HG03280 (cell line): Measurements from ENCODE around the gene NAMPT.
"Not testable (repeated sequence)": the region's sequence is repeated elsewhere in the genome, so short reads cannot be mapped to it uniquely, and the experiment has no call there.

ENCODE experiments used
- ATAC-seq: cut with Tn5 transposase; IDR thresholded peaks from one replicate; pipeline ENCODE4 v1.9.1; 2021; ENCODE audit warnings: mild to moderate bottlenecking, moderate library complexity; ENCODE audit not compliant: unreplicated experiment

The NAMPT gene

DNA sequence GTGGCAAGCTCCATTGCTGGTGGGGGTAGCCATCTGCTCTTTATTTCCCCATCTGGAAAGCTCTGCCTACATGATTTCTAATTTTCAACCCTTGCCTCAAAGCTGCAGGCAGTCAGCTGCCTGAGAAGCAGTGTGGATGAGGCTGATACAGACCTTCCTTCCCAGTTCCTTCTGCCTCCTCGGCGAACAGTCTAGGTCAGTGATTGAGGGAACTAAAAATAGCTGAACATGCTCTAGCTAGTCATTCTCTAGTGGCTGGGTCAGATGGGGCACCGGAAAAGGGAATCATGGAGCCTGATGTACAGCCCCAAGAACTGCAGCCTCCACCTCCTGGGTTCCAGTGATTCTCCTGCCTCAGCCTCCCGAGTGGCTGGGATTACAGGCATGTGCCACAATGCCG, 48.7 kb downstream of the NAMPT start:
- no peak for ATAC-seq

DNA sequence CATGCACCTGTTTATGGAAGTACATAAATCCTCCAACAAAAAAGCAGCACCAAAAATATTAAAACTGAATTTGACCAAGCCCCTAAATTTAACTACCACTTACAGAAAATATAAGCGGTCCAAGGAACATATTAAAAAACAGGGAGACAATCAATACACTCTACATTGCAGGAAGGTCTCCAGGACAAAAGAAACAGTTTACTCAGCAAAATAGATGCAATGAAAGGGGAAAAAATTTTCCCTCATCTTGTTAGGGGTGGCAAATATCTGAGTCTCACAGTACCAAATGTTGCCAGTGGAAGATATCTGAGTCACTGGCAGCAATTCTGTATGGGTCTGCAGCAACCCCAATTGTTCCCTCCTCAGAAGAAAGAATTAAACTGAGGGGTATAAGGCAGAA, 50.4 kb downstream of the NAMPT start:
- ATAC-seq = no peak

DNA sequence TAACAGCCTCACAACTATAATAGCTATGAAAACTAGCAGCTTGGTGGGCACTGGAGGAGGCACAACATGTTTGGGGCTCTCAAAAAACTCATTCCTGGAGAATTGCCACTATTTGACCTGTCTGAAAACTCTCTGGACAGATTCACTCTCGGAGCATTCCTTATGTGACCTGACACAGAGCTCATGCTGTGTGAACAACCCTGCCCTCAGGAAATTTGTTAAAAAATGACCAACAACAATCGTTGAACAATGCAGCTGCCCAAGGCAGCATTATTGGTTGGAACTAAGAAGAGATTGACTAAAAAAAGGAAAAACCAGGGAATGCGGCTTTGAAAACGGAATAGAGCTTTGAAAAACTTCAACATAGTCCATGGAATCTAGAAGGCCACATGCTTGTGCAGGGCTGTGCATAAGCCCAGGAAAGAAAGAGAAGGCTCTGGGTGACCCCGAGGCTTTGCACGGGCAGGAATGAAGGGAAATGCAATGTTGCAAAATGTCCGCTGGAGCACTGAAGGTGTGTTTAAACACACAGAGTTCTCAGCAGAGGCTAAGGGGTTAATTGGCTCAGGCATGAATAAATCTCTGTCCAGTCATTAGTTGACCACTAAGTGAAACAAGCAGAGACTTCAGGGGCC, 52.8 kb downstream of the NAMPT start:
- ATAC-seq = no peak

DNA sequence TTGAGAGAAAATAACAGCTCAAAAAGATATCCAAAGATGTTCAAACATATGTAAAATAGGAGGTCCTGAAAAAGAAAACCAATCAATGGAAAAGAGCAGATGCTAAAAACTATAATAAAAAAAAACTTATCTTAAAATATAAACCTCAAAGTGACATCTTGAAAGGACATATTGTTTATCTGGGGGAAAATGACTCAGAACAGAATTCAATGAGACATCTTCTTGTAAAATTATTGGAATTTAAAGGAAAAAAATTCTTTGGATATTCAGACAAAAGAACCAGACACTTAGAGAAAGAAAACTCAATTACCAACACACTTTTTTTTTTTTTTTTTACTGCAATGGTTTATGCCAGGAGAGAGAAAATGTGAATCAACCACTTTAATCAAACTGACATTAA, 58.9 kb downstream of the NAMPT start:
- ATAC-seq = no peak

DNA sequence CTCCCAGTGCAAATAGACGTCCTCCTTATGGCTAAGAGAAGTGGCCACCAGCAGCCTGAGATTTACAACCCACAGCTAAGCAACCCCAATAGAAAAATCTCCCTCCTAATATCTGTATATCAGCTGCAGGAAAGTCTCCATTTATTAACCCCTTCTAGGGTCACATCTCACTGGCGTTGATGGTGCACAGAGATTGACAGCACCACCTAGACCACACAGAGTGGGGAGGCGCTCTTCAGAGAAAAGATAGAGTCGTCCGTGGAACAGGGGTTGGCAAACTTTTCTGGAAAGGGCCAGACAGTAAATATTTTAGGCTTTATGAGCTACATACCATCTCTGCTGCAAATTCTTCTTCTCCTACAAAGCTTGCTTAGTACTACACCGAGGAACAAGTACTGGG, 60.0 kb downstream of the NAMPT start:
- no peak for ATAC-seq

DNA sequence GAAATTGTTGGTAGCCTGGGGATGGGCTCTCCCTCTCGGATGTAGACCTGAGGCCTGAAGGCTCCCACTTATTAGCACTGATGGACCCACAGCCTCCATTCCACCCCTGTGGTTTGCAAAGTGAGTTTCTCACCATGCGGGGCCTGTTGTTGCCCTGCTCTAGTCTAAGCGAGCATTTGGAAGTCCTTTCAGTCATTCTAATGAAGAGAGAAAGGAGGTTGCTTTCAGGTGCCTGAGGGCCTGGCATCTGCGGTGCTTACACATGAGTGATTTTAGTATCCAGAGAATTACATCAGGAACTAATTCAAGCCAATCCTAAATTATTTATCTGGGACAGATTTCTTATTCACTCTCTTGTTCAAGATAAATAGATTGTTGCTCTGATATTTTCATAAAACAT, 61.6 kb downstream of the NAMPT start:
- no peak for ATAC-seq

DNA sequence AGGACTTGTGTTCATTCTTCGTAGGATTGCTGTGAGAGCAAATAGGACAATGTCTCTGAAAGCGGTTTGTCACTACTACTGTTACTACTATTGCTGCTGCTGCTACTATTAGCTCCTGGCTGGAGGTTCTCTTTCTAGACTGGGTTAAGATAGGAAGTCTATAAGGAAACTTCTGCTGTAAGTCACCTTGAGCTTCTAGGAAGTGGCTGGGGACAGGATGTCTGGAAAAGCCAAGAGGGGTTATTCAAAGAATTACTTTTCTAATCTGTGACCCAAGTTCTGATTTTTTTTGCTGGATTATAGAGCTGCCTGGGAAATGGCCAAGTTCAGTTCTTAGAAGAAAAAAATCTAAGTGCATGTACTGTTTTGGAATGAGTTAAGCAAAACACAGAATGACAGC, 62.2 kb downstream of the NAMPT start:
- ATAC-seq = no peak

DNA sequence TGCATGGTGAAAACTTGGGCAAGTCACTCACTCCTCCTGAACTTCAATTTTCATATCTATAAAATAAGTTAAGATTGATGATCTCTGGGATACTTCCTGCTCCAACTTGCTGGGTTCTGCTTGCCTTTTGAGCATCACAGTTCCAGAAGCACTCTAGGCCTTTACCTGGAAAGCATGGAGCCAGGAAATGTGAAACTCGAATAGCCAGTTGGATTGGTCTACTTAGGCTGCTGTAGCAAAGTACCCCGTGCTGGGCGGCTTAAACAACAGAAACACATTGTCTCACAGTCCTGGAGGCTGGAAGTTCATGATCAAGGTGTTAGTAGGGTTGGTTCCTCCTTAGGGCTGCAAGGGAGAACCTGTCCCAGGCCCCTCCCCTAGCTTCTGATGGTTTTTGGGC, 64.5 kb downstream of the NAMPT start:
- no peak for ATAC-seq

DNA sequence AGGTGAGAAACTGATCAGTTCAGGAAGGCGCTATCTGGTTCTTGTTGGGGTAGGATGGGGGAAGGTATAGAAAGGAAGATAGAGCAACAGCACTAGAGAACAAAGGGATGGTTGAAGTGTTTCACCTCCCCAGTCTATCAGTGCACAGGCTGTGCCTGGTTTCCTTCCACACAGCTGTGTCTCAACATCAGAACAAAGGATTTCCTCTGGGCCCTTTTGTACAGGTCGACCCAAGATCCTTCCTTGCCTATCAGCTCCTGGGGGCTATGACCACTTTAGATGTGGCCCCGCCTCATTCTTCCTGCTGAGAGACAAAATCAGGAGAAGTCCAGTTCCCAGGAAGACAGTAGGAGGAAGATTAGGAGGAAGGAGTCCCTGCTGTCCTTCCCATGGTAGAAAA, 65.6 kb downstream of the NAMPT start:
- no peak for ATAC-seq

DNA sequence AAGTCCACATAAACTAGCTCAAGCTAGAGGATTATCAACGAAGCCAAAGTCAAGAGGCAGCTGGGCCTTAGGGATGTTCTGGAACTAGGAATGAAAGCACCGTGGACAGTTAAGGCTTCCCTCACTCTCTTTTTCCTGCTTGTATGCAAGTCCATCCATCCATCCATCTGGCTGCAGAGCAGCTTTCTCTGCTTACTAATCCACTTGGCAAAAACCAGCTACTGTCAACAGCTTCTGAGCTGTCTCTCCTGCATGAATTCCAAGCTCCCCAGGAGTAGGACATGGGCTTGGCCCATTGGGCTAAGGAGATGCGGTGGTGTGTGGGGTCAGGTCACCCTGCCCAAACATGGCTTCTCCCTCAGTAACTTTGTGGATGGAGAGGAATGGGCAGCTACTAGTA, 66.2 kb downstream of the NAMPT start:
- ATAC-seq = no peak

DNA sequence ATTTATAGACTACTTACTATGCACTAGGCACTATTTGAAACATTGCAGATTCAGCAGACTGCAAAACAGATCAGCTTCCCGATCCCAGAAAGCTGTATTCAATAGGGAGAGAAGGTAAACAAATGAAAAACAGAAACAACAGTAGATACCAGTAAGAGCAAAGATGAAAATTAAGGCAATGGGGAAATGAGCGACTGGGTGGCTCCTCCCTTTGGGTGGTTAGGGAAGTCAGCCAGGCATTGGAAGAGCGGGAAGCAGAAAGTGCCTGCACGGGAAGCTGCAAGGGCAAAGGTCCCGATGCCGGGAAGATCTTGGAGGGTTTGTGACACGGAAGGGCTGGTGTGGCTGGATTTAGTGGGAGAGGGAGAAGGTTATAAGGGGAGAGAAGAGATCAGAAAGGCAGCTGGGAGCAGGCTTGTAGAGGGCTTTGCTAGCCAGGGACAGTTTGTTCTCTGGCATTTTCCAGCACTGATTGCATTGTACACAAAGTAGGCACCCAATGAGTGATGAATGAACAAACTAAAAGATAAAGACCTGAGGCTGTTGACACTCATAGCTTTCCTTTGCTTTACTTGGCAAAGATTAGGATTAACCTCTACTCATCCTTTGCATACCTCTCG, 67.8 kb downstream of the NAMPT start:
- ATAC-seq = no peak

DNA sequence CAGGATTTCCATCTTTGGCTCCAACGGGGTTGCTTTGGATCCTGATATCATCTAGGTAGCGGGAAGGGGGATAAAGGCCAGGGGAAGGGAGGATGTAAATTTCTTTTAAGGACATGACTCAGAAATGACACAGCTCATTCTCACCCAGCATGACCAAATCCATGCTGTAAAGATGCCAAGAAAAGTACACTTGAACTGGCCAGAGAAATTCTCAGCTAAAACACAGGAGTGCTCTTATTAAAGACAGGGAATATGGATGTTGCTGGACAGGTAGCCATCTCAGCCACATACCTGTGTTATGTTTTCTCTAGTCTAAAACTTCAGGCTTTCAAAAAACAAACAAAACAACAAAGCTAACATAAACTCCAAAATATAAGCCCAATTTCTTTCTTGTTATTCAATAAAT, 68.3 kb downstream of the NAMPT start:
- ATAC-seq = no peak

DNA sequence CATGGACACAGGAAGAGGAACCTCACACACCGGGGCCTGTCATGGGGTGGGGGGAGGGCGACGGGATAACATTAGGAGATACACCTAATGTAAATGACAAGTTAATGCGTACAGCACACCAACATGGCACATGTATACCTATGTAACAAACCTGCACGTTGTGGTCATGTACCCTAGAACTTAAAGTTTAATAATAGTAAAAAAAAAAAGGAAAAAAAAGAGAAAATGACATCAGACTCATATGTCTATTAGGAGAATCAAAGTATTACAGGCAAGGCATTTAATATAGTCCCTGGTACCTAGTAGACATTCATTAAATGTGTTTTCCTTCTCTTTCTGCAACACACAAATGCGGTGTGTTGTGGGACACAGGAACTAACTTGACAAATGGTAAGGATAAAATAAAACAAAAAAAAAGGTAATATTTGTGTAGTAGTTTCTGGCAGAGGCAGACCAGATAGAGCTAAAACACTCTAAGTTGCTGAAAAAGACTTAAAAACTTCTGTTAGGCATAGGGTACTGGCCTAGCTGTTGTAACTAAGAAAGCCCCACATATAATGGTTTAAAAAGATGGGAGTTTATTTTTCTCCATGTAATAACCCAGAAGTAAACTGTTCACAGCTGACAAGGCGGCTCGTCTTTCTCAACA, 68.8 kb downstream of the NAMPT start:
- no peak for ATAC-seq

DNA sequence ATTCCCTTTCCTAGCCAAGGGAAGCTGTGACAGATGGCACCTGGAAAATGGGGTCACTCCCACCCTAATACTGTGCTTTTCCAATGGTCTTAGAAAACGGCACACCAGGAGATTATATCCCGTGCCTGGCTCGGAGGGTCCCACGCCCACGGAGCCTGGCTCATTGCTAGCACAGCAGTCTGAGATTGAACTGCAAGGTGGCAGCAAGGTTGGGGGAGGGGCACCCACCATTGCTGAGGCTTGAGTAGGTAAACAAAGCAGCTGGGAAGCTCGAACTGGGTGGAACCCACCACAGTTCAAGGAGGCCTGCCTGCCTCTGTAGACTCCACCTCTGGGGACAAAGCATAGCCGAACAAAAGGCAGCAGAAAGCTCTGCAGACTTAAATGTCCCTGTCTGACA, 75.8 kb downstream of the NAMPT start:
- not testable (repeated sequence) for ATAC-seq

DNA sequence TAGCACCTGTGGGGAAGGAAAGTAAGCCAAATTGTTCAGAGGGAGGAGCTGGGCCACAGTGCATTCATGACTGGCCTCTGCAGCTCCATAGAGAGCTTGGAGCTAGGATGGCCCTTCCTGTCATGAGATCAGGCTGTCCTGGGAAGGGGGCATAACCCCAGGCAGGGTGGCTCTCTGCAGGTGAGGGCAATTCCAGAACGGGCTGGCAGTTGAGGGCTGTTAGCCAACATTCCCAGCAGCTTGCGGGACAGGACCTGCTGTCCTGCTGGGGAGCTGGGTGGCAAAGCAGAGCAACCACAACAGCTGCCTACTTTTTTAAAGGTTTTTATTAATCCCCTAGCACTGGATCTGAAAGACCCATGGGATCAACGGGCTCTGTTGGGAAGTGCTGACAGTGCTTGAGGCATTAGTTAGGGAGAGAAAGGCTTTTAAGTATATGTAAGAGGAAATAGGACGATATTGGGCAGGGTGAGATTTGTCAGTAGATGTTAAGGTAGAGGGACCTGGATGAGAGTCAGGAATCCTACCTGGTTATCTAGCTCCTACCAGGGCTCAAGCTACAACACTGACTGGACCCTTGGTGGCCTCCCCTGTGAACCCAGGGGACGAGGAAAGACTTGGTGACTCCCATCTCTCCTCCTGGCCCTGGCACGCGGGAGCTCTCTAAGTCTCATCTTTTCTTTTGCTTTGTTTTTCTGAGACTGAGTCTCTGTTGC, 77.8 kb downstream of the NAMPT start:
- ATAC-seq = no peak

DNA sequence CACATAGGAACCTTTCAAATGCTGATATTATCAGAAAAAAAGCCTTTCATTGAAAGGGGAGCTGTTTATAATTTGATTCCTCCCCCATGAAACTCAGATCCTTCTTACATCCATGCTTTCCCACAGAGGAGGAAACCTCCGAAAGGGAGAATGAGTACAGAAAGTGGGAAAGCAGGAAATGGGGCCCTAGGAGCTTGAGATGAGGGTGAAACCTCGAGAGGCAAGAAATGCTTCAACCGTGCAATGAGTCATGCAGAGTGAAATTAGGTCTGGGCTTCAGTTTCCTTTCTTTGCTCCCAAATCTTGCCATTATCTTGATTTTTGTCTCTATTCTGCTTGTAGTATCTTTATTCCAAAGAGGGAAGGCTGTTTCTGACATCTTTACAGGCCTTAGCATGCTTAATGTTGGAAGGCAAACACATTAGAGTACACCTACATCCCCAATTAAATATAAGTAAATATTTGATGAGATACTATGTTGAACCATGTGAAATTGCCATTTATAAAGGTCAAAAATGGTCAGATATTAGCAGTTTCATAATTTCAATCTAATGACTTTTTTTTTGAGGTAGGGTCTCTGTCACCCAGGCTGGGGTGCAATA, 79.1 kb downstream of the NAMPT start:
- no peak for ATAC-seq

DNA sequence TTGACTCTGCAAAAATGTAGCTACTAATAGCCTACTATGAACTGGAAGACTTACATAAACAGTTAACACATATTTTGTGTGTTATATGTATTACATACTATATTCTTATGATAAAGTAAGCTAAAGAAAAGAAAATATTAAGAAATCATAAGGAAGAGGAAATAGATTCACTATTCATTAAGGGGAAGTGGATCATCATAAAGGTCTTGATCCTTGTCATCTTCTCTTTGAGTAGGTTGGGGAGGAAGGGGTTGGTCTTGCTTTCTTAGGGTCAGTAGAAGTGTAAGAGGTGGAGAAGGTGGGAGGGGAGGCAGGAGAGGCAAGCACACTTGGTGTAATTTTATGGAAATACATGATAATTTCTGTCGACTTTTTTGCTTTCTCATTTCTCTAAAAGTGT, 81.3 kb downstream of the NAMPT start:
- no peak for ATAC-seq

DNA sequence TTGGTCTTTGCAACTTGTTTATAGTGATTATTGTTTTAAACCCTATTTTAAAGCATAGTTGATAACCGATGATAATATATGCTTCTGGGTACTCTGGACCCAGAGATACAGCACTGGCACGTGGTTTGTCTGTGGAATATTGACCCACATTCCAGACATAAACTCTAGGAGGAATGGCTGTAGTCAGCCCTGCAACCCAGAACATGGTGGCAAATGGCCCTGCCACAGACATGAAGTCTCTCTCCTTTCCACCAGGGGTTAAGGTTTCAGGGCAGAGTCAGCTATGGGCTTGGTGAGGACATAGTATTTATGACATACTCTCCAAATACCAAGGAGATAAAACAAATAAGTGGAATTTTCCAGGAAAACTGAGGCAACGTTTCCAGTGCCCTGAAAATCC, 83.6 kb downstream of the NAMPT start:
- no peak for ATAC-seq

DNA sequence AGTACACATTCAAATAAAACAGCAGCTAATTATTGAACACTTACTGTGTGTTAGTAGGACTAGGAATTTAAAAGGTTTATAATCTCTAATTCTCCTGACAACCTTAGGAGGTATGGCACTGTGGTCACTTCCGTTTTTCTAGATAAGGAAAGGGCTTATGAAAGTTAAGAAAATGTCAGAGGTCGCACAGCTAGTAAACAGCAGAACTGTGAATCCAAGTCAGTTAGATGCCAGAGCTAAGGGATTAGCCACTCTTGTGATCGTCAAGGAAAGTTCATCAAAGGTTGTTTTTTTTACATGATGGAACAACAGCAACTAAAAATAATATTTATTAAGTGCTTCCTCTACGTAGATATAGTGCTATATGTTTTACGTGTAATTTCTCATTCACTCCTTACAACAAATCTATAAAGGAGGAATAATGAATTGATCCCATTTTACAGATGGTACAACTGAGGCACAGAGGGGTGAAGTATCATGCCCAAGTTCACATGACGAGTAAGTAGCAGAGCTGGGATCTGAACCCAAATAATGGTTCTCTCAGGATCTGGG, 84.9 kb downstream of the NAMPT start:
- no peak for ATAC-seq

DNA sequence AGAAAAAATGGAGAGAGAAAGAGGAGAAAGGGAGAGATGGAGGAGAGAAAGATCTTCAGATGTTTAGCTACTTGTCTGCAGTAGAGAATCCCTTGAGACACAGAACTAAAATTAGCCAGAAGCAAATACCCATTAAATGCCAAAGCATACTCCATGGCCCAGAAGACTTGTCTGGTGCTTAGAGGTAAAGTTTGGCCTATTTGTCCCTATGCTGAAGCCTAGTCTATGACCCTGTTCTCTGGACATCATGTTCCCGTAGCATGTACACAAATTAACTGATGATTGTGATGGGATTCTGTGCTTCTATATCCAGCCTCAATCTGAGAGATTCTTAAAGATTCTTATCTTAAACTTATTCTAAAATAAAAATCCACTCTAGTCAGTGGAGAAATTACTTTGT, 85.8 kb downstream of the NAMPT start:
- ATAC-seq = no peak
